ENCODE measurements around the gene CHRFAM7A.
A peak's percentile ranks its signal among the peaks of the same experiment; 100 is the strongest.
"Not testable (repeated sequence)": the region's sequence is repeated elsewhere in the genome, so short reads cannot be mapped to it uniquely, and the experiment has no call there.

CHRFAM7A gene

GRCh38 chr15:30392766-30393663 is at the start of gene CHRFAM7A:
Gene CHRFAM7A, minus strand, starts transcription at chr15:30393540. Its CDS starts 10,189 bp downstream, at chr15:30383351.
- DNase-seq (ENCODE audit: low spot score), result not testable (repeated sequence)

DNA sequence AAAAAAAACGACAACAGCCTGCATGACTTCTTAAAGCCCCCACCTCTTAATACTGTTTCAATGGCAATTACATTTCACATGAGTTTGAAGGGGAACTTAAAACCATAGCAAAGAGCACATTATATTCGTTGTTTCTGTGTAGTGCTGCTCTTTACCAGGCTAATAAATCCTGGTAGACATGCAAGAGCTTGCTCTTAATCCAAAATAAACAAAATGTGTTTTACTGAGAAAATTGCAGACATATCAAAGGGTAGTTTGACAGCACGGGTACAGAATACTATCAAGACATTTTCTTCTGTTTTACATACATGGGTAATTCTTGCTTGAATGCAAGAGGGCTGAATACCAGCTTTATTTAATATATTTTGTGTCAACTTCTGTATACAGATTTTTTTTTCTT is 45.0 kb upstream of the CHRFAM7A start:
- not testable (repeated sequence) for DNase-seq (ENCODE audit: low spot score)

- DNase-seq (ENCODE audit: low spot score), result not testable (repeated sequence)
These were observed 42.5 kb upstream of the CHRFAM7A start for GRCh38 chr15:30435878-30436277.

- not testable (repeated sequence) for DNase-seq (ENCODE audit: low spot score)
These were observed 27.4 kb upstream of the CHRFAM7A start for GRCh38 chr15:30420723-30421122.

DNA sequence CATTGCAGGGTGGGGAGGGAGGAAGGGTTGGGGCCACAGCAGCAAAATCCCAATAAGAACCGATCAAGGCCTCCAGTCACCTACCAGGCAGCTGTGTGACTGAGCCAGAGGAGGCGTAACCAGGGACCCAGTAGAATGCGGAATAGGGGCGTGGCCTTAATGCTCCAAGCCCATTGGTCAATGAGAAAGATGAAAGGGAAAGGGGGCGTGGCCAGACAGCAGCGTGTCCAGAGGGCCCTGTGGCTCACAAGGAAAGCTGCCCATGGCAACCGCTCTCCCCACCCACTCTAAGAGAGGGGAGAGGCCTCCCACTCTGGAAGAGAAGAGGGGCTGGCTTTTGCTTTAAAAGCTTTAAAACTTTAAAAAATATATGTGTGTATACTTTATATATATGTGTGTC is 20.8 kb upstream of the CHRFAM7A start, which contains the start of gene GOLGA8R:
TSS of gene GOLGA8R (minus strand) at position 101 of the 400 bp plus-strand sequence. CDS start at position 3, 98 bp downstream.
- DNase-seq (ENCODE audit: low spot score), result not testable (repeated sequence)

GRCh38 chr15:30407636-30408035 is 14.3 kb upstream of the CHRFAM7A start:
- peak; percentile 0 for DNase-seq (ENCODE audit: low spot score)

GRCh38 chr15:30398988-30399387 is 5.6 kb upstream of the CHRFAM7A start:
- DNase-seq (ENCODE audit: low spot score), result peak; percentile 60

GRCh38 chr15:30393664-30393991 is 288 bp upstream of the CHRFAM7A start:
- DNase-seq (ENCODE audit: low spot score), result not testable (repeated sequence)

- DNase-seq (ENCODE audit: low spot score), result not testable (repeated sequence)
These were observed 6.9 kb downstream of the CHRFAM7A start for GRCh38 chr15:30386318-30386887.

- not testable (repeated sequence) for DNase-seq (ENCODE audit: low spot score)
These were observed 16.3 kb downstream of the CHRFAM7A start for GRCh38 chr15:30377082-30377413.

DNA sequence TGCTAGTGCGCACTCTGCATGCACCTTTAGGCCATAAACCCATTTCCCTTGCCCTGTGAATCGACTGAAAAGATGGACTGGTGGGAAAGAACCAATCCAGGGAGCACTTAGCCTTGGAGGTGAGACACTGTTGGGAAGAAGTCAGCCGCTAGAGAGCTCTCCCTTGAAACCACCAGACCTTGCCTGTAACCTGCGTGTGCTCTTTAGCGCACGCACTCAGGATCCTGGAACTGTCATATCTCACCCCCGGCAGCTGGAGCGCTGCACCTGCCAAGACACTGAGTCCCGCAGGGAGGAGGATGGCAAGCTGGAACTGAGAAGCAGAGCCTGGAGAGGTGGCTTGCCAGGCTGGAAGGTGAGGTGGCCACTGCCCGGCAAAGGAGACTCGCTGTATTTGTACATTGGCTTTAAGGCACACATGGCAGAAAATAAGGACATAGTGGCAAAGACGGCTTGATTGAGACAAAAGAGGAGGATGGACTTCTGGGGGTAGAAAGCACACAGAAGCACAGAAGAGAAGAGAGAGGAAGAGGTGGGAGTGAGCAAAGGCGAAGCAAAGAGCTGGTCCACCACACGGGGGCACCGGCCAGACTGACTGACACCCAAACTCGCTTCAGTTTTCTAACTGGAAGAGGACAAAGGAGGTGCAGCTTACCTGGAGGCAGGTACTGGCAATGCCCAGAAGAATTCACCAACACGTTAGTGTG is 16.8 kb downstream of the CHRFAM7A start:
- not testable (repeated sequence) for DNase-seq (ENCODE audit: low spot score)

DNA sequence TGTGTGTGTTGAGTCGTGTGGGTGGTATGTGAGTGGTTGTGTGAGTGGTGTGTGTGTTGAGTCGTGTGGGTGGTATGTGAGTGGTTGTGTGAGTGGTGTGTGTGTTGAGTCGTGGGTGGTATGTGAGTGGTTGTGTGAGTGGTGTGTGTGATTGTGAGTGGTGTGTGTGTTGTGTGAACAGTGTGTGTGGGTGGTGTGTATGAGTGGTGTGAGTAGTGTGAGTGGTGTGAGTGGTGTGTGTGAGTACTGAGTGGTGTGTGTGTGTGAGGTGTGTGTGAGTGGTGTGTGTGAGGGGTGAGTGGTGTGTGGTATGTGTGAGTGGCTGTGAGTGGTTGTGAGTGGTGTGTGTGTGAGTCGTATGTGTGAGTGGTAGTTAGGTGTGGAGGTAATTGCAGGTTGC is 17.5 kb downstream of the CHRFAM7A start:
- not testable (repeated sequence) for DNase-seq (ENCODE audit: low spot score)

- not testable (repeated sequence) for DNase-seq (ENCODE audit: low spot score)
These were observed 18.5 kb downstream of the CHRFAM7A start for GRCh38 chr15:30374862-30375261.

GRCh38 chr15:30368271-30368670 is 25.1 kb downstream of the CHRFAM7A start:
- not testable (repeated sequence) for DNase-seq (ENCODE audit: low spot score)

- DNase-seq (ENCODE audit: low spot score), result not testable (repeated sequence)
These were observed 26.1 kb downstream of the CHRFAM7A start for GRCh38 chr15:30367246-30367645.

GRCh38 chr15:30361404-30361803 is 31.9 kb downstream of the CHRFAM7A start:
- not testable (repeated sequence) for DNase-seq (ENCODE audit: low spot score)

- not testable (repeated sequence) for DNase-seq (ENCODE audit: low spot score)
These were observed 32.4 kb downstream of the CHRFAM7A start for GRCh38 chr15:30360990-30361389.

DNA sequence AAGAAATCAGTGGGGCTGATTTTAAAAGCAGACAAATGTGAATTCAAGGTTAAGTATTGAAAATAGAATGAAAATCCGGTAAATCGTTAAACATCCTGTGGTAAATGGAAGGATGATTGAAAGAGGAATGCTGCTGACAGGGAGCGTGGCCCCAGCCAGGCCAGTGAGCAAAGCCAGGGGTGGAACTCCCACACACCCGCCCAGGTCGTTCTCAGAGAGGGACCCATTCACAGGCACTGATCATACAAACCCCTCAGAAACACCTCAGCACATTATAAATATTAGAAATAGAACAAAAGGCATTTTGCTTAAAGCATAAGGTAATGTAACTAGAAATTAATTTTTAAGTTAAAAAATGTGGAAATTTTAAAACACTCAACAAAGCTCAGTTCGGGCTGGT is 38.3 kb downstream of the CHRFAM7A start:
- DNase-seq (ENCODE audit: low spot score), result not testable (repeated sequence)

GRCh38 chr15:30349803-30350202 is 43.5 kb downstream of the CHRFAM7A start:
- not testable (repeated sequence) for DNase-seq (ENCODE audit: low spot score)

- DNase-seq (ENCODE audit: low spot score), result not testable (repeated sequence)
These were observed 56.8 kb downstream of the CHRFAM7A start for GRCh38 chr15:30336584-30336983.

DNA sequence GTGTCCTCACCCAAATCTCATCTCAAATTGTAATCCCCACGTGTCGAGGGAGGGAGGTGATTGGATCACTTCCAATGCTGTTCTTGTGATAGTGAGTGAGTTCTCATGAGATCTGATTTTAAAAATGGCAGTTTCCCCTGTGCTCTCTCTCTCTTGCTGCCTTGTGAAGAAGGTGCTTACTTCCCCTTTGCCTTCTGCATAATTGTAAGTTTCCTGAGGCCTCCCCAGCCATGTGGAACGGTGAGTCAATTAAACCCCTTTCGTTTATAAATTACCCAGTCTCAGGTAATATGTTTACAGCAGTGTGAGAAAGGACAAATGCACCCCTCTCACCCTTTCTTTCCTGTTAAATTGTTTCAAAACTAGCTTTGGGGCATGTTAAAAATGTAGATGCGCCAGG is 59.2 kb downstream of the CHRFAM7A start:
- not testable (repeated sequence) for DNase-seq (ENCODE audit: low spot score)

DNA sequence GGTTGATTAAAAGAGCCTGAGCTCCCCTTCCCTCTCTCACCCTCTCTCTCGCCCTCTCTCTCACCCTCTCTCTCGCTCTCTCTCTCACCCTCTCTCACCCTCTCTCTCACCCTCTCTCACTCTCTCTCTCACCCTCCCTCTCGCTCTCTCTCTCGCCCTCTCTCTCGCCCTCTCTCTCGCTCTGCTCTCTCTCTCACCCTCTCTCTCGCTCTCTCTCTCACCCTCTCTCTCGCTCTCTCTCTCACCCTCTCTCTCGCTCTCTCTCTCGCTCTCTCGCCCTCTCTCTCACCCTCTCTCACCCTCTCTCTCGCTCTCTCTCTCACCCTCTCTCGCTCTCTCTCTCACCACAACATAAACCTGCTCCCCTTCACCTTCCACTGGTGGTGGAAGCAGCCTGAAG is 67.2 kb downstream of the CHRFAM7A start:
- DNase-seq (ENCODE audit: low spot score), result not testable (repeated sequence)

DNA sequence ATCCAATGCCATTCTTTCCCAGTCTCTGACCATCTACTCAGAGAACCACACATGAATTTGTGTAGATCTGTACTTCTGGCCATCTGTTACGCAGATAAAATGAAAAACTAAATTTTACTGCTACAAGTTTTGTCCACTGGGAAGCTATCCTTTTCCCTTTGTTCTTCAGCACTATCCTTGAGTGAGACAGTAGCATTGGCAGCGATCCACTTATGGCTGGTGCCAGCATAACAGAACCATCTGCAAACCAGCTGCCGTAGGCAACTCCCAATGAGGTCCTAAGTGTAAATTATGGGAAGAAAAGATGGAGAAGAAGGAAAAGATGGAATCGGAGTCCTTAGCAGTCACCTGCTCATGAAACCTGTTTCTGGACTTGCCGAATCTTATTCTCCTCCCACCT is 72.3 kb downstream of the CHRFAM7A start:
- not testable (repeated sequence) for DNase-seq (ENCODE audit: low spot score)

Data from CD4-positive, alpha-beta T cell treated with Interleukin-2 at 100 ng/mL for 4 hours (primary cell).